ENCODE results near the gene FAM163B.

GRCh38 chr9:133642708-133643361, 33.6 kb upstream of the FAM163B start:
- TF ChIP-seq CTCF (conservative IDR thresholded peaks at IDR 0.05; ENCODE audit: low read depth in 2 of 2): no peak
- no peak for TF ChIP-seq EZH2 (IDR thresholded peaks at IDR 0.05; ENCODE audit: low read depth, unreplicated experiment)
- no peak for TF ChIP-seq ZNF114 (CRISPR knock-in tag; IDR thresholded peaks at IDR 0.05)
- no peak for TF ChIP-seq NANOG (IDR thresholded peaks at IDR 0.05; ENCODE audit: borderline replicate concordance)
- no peak for TF ChIP-seq POLR2AphosphoS5 (IDR thresholded peaks at IDR 0.05; ENCODE audit: low read depth)
- no peak for TF ChIP-seq REST (IDR thresholded peaks at IDR 0.05; ENCODE audit: unreplicated experiment)
- no peak for TF ChIP-seq EZH2phosphoT487 (IDR thresholded peaks at IDR 0.05; ENCODE audit: unreplicated experiment)
- no peak for TF ChIP-seq JUNB (IDR thresholded peaks at IDR 0.05; ENCODE audit: unreplicated experiment)
- TF ChIP-seq STAT1 (IDR thresholded peaks at IDR 0.05; ENCODE audit: unreplicated experiment): no peak
- TF ChIP-seq, protein P1, sequence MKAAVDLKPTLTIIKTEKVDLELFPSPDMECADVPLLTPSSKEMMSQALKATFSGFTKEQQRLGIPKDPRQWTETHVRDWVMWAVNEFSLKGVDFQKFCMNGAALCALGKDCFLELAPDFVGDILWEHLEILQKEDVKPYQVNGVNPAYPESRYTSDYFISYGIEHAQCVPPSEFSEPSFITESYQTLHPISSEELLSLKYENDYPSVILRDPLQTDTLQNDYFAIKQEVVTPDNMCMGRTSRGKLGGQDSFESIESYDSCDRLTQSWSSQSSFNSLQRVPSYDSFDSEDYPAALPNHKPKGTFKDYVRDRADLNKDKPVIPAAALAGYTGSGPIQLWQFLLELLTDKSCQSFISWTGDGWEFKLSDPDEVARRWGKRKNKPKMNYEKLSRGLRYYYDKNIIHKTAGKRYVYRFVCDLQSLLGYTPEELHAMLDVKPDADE (IDR thresholded peaks at IDR 0.05): no peak
- no peak for TF ChIP-seq CREB1 (CRISPR knock-in tag; IDR thresholded peaks at IDR 0.05; ENCODE audit: low read depth)
